RWPE2 (cell line): Measurements from ENCODE around the gene NPW.

Experiments
- ATAC-seq: fragments of 200-7000 bp; cut with Tn5 transposase; 3 replicates; pipeline ENCODE4 v1.9.1; 2021; ENCODE audit warnings: low read depth
- DNase-seq: peaks from one replicate; pipeline ENCODE4 v3.0.0-alpha.2; 2020; ENCODE audit warnings: low spot score
- H3K27ac ChIP-seq: fragments of 450-650 bp; 2 replicates; pipeline ENCODE4 v1.5.1; 2017; ENCODE audit warnings: mild to moderate bottlenecking; ENCODE audit not compliant: poor library complexity, severe bottlenecking
- H3K27me3 ChIP-seq: fragments of 250-450 bp; sonication (Bioruptor Pico); 2 replicates; pipeline ENCODE4 v1.5.1; 2021; ENCODE audit warnings: mild to moderate bottlenecking, moderate library complexity; ENCODE audit not compliant: insufficient read depth, poor library complexity, severe bottlenecking
- H3K36me3 ChIP-seq: fragments of 250-450 bp; sonication (Bioruptor Pico); 2 replicates; pipeline ENCODE4 v1.5.1; 2020; ENCODE audit warnings: low read depth, mild to moderate bottlenecking, moderate library complexity
- H3K4me1 ChIP-seq: fragments of 250-450 bp; sonication (Bioruptor Pico); 2 replicates; pipeline ENCODE4 v1.5.1; 2021; ENCODE audit warnings: mild to moderate bottlenecking, moderate library complexity; ENCODE audit not compliant: insufficient read depth, poor library complexity, severe bottlenecking
- H3K4me3 ChIP-seq: fragments of 250-450 bp; sonication (Bioruptor Pico); 2 replicates; pipeline ENCODE4 v1.5.1; 2021; ENCODE audit warnings: mild to moderate bottlenecking, moderate library complexity; ENCODE audit not compliant: severe bottlenecking
- H3K9me3 ChIP-seq: fragments of 250-450 bp; sonication (Bioruptor Pico); 2 replicates; pipeline ENCODE4 v1.5.1; 2021; ENCODE audit warnings: mild to moderate bottlenecking, moderate library complexity; ENCODE audit not compliant: severe bottlenecking
- CTCF ChIP-seq: fragments of 450-650 bp; IDR thresholded peaks from one replicate; pipeline ENCODE4 v1.5.1; 2017; ENCODE audit warnings: mild to moderate bottlenecking, moderate library complexity; ENCODE audit not compliant: poor library complexity, severe bottlenecking

NPW gene

GRCh38 chr16:2015947-2016208 lies 3.7 kb upstream of the NPW start:
- no peaks in the 10 kb centered on the region for H3K36me3 ChIP-seq
- no peak for ATAC-seq
- no peak overlapping the region for H3K4me3 ChIP-seq
- DNase-seq: no peak
- H3K27me3 ChIP-seq: peaks cover 16% of the 10 kb centered on the region
- no peak for TF ChIP-seq CTCF
- H3K27ac ChIP-seq: peak overlapping the region; percentile 53
- H3K9me3 ChIP-seq: no peaks in the 10 kb centered on the region
- H3K4me1 ChIP-seq: peaks cover 10% of the 10 kb centered on the region

GRCh38 chr16:2016407-2016922 lies 3.1 kb upstream of the NPW start:
- Histone ChIP-seq H3K27me3 (peaks cover 18% of the 10 kb centered on the region), H3K36me3 (no peaks in the 10 kb centered on the region), H3K27ac (no peak overlapping the region), H3K9me3 (no peaks in the 10 kb centered on the region), H3K4me3 (no peak overlapping the region), H3K4me1 (peaks cover 10% of the 10 kb centered on the region)
- TF ChIP-seq CTCF: peak; percentile 13
- ATAC-seq (no peak), DNase-seq (no peak)

- peak overlapping the region; percentile 3 for H3K4me3 ChIP-seq
- no peaks in the 10 kb centered on the region for H3K9me3 ChIP-seq
- no peaks in the 10 kb centered on the region for H3K36me3 ChIP-seq
- H3K27ac ChIP-seq: no peak overlapping the region
- no peak for TF ChIP-seq CTCF
- H3K4me1 ChIP-seq: peaks cover 10% of the 10 kb centered on the region
- ATAC-seq: no peak
- peaks cover 18% of the 10 kb centered on the region for H3K27me3 ChIP-seq
- no peak for DNase-seq
Measured at GRCh38 chr16:2019921-2020831, 591 bp downstream of the NPW start.

- ATAC-seq (peak; percentile 19), DNase-seq (no peak)
- peaks cover 18% of the 10 kb centered on the region for H3K27me3 ChIP-seq
- H3K27ac ChIP-seq: no peak overlapping the region
- H3K36me3 ChIP-seq: no peaks in the 10 kb centered on the region
- H3K4me1 ChIP-seq: peaks cover 4% of the 10 kb centered on the region
- no peak for TF ChIP-seq CTCF
- peak overlapping the region; percentile 9 for H3K4me3 ChIP-seq
- no peaks in the 10 kb centered on the region for H3K9me3 ChIP-seq
Measured at GRCh38 chr16:2022723-2023091, 3.1 kb downstream of the NPW start.
